SK-N-MC (cell line): ENCODE data around the gene SEMA4G.

Experiments used
- DNase-seq: peaks from one replicate; pipeline ENCODE4 v3.0.0-alpha.2; 2011; ENCODE audit warnings: low read depth, low spot score
- H3K27ac ChIP-seq: fragments of 200-600 bp; sonication (generic); 2 replicates; pipeline ENCODE4 v1.5.1; 2016; ENCODE audit warnings: mixed run types
- H3K36me3 ChIP-seq: fragments of 200-600 bp; sonication (generic); 2 replicates; pipeline ENCODE4 v1.6.1; 2017; ENCODE audit warnings: antibody characterized with exemption, low read length, mixed read lengths; ENCODE audit not compliant: insufficient read depth
- H3K4me3 ChIP-seq: fragments of 200-600 bp; sonication (generic); 2 replicates; pipeline ENCODE4 v1.5.1; 2016
- H3K9ac ChIP-seq: fragments of 200-600 bp; sonication (generic); 2 replicates; pipeline ENCODE4 v1.8.0; 2017; ENCODE audit warnings: mixed run types, mixed read lengths; ENCODE audit not compliant: insufficient read length
- H3K9me3 ChIP-seq: fragments of 200-600 bp; sonication (generic); 2 replicates; pipeline ENCODE4 v1.6.1; 2017; ENCODE audit warnings: low read depth, mild to moderate bottlenecking, antibody characterized with exemption, low read length, moderate library complexity, mixed read lengths
- EZH2 ChIP-seq: fragments of 200-600 bp; sonication (generic); IDR thresholded peaks from one replicate; pipeline ENCODE4 v1.6.1; 2017; ENCODE audit warnings: antibody characterized with exemption
- FOXP2 ChIP-seq: optimal IDR thresholded peaks from 2 replicates; pipeline ENCODE3; 2011; ENCODE audit warnings: mild to moderate bottlenecking, moderate library complexity; ENCODE audit not compliant: insufficient read depth; ENCODE audit errors: extremely low read length, control extremely low read depth
- POLR2AphosphoS5 ChIP-seq: IDR thresholded peaks from 2 replicates; pipeline ENCODE4 v1.6.1; 2012; ENCODE audit warnings: mild to moderate bottlenecking, low read depth, low read length, borderline replicate concordance

SEMA4G gene

GRCh38 chr10:100945754-100946153 is 23.6 kb upstream of the SEMA4G start:
- DNase-seq: no peak
- H3K36me3 ChIP-seq: peaks cover 31% of the 10 kb centered on the region
- no peak overlapping the region for H3K4me3 ChIP-seq
- no peaks in the 10 kb centered on the region for H3K9me3 ChIP-seq
- H3K27ac ChIP-seq: no peak overlapping the region
- no peak overlapping the region for H3K9ac ChIP-seq
- TF ChIP-seq EZH2: no peak
- TF ChIP-seq POLR2AphosphoS5: no peak
- TF ChIP-seq FOXP2: no peak

- no peak overlapping the region for H3K4me3 ChIP-seq
- H3K9me3 ChIP-seq: no peaks in the 10 kb centered on the region
- TF ChIP-seq FOXP2 (no peak), POLR2AphosphoS5 (no peak), EZH2 (no peak)
- H3K36me3 ChIP-seq: peaks cover 29% of the 10 kb centered on the region
- no peak for DNase-seq
- no peak overlapping the region for H3K27ac ChIP-seq
- no peak overlapping the region for H3K9ac ChIP-seq
Observed at GRCh38 chr10:100948916-100949315, 20.4 kb upstream of the SEMA4G start.

- TF ChIP-seq EZH2 (no peak), FOXP2 (no peak), POLR2AphosphoS5 (no peak)
- Histone ChIP-seq H3K27ac (no peak overlapping the region), H3K36me3 (peaks cover 31% of the 10 kb centered on the region), H3K9ac (no peak overlapping the region), H3K4me3 (no peak overlapping the region), H3K9me3 (no peaks in the 10 kb centered on the region)
- no peak for DNase-seq
Observed at GRCh38 chr10:100960251-100960650, 9.1 kb upstream of the SEMA4G start.

GRCh38 chr10:100962351-100963080 is 6.8 kb upstream of the SEMA4G start:
- H3K36me3 ChIP-seq: peaks cover 29% of the 10 kb centered on the region
- H3K9ac ChIP-seq: no peak overlapping the region

GRCh38 chr10:100963826-100964225 is 5.5 kb upstream of the SEMA4G start:
- peaks cover 27% of the 10 kb centered on the region for H3K36me3 ChIP-seq
- H3K9me3 ChIP-seq: no peaks in the 10 kb centered on the region
- TF ChIP-seq POLR2AphosphoS5 (no peak), FOXP2 (no peak), EZH2 (no peak)
- no peak overlapping the region for H3K4me3 ChIP-seq
- no peak overlapping the region for H3K27ac ChIP-seq
- DNase-seq: no peak
- no peak overlapping the region for H3K9ac ChIP-seq

More at GRCh38 chr10:100962351-100963080, 6.8 kb upstream of the SEMA4G start:
- Histone ChIP-seq H3K9me3 (no peaks in the 10 kb centered on the region), H3K27ac (no peak overlapping the region), H3K4me3 (no peak overlapping the region)
- DNase-seq: no peak
- TF ChIP-seq EZH2: no peak
- no peak for TF ChIP-seq POLR2AphosphoS5
- TF ChIP-seq FOXP2: no peak

GRCh38 chr10:100965820-100966219 is 3.5 kb upstream of the SEMA4G start:
- no peak for DNase-seq
- H3K27ac ChIP-seq: no peak overlapping the region

GRCh38 chr10:100966887-100967286 is 2.4 kb upstream of the SEMA4G start:
- DNase-seq: no peak
- Histone ChIP-seq H3K36me3 (peaks cover 12% of the 10 kb centered on the region), H3K9ac (no peak overlapping the region), H3K27ac (no peak overlapping the region), H3K4me3 (no peak overlapping the region), H3K9me3 (no peaks in the 10 kb centered on the region)
- TF ChIP-seq POLR2AphosphoS5 (no peak), FOXP2 (no peak), EZH2 (no peak)

More at GRCh38 chr10:100965820-100966219, 3.5 kb upstream of the SEMA4G start:
- TF ChIP-seq POLR2AphosphoS5: no peak
- no peak for TF ChIP-seq EZH2
- TF ChIP-seq FOXP2: no peak
- Histone ChIP-seq H3K9ac (no peak overlapping the region), H3K36me3 (peaks cover 15% of the 10 kb centered on the region), H3K9me3 (no peaks in the 10 kb centered on the region), H3K4me3 (no peak overlapping the region)

GRCh38 chr10:100967332-100967731 is 2.0 kb upstream of the SEMA4G start:
- peaks cover 8% of the 10 kb centered on the region for H3K36me3 ChIP-seq
- H3K27ac ChIP-seq: no peak overlapping the region
- H3K9ac ChIP-seq: no peak overlapping the region
- no peak overlapping the region for H3K4me3 ChIP-seq
- H3K9me3 ChIP-seq: no peaks in the 10 kb centered on the region
- TF ChIP-seq FOXP2: no peak
- TF ChIP-seq POLR2AphosphoS5: no peak
- TF ChIP-seq EZH2: no peak
- DNase-seq: no peak

GRCh38 chr10:100968062-100968736 is 1.1 kb upstream of the SEMA4G start:
- DNase-seq: no peak
- H3K27ac ChIP-seq: no peak overlapping the region

More at GRCh38 chr10:100968062-100968736, 1.1 kb upstream of the SEMA4G start:
- no peak overlapping the region for H3K4me3 ChIP-seq
- H3K36me3 ChIP-seq: peaks cover under 1% of the 10 kb centered on the region; the same call in 1 of the 2 replicates
- no peak for TF ChIP-seq POLR2AphosphoS5
- TF ChIP-seq FOXP2: no peak
- no peak for TF ChIP-seq EZH2
- no peak overlapping the region for H3K9ac ChIP-seq
- H3K9me3 ChIP-seq: no peaks in the 10 kb centered on the region
